GM21528 (cell line): Measurements from ENCODE around the gene MAZ.

Source experiments
- ATAC-seq: cut with Tn5 transposase; IDR thresholded peaks from one replicate; pipeline ENCODE4 v1.9.1; 2021; ENCODE audit warnings: mild to moderate bottlenecking, moderate library complexity; ENCODE audit not compliant: unreplicated experiment, low FRiP score

The MAZ gene

DNA sequence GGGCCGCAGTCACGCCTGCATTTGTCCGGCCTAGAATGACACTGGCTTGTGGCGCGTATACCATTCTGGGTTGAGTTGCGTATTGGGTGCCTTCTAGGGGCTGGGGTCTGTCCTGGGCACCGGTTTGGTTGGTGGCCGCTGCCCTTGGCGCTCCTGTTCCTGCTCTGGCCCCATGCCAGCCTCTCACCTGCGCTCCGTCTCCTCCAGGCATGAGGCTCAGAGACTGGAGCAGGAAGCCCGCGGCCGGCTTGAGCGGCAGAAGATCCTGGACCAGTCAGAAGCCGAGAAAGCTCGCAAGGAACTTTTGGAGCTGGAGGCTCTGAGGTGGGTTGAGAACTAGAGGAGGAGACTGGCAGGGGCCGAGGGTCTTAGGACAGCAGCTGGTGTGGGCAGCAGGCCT, 39.3 kb downstream of the MAZ start:
- ATAC-seq: no peak

DNA sequence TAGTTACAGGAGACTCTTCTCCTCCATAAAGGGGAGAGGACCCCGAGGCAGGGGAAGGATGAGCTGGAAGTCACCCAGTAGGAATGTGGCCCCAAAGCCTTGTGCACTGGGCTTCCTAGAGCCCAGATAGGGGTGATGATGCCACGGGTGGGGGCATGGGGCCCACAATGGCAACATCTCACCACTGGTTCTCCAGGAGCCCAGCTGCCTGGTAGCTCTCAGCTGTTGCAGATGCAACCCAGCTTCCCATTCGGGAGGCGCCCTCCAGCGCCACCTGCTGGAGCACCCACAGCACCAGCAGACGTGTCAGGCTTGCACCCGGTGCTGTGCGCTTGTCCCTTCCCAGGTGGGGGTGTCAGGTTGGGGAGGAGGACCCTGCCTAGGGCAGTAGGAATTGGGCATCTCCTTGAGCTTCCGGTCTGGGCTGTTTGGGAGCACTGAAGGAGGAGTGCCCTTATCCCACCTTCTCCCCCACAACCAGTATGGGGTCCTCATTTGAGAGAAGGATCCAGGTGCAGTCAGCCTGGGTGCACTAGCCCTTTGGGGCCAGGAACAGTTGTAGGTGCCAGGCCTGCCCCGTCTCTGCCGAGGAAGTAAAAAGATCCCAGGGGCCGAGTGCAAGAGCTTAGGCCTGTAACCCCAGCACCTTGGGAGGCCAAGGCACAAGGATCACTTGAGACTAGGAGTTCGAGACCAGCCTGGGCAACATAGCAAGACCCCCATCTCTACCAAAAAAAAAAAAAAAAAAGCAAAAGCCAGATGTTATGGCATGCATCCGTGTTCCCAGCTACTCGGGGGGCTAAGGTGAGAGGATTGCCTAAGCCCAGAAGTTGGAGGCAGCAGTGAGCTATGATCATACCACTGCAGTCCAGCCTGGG, 42.3 kb downstream of the MAZ start:
- ATAC-seq: no peak

DNA sequence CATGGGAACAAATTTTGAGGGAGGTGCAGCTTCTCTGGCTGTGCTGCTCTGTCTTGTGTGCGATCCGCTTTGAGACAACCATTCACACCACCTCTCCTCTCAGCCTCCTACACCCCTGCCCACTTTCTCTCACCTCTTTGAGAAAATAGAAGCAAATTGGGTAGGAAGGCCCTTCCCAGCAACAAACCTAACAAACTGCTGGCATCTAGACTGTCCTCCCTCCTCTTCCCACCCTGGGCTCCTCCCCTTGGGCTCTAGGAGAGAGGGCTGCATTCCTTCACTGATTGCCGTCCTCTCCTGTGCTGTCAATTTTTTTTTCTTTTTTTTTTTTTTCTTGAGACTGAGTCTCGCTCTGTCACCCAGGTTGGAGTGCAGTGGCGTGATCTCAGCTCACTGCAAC, 43.2 kb downstream of the MAZ start:
- ATAC-seq: no peak

DNA sequence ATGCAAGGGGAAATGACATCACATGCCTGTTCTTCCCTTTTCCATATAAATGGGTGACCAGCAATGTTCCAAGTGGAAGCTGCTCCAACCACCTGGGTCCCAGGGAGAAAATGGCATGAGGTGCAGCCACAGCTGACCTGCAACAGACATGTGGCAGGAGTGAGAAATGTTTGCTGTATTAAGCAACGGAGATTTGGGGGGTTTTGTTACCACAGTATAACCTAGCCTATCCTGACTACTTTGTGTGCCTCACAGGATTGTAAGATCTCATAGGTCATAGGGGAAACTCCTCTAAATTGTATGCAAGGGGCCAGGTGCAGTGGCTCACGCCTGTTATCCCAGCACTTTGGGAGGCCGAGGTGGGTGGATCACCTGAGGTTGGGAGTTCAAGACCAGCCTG, 44.7 kb downstream of the MAZ start:
- no peak for ATAC-seq

DNA sequence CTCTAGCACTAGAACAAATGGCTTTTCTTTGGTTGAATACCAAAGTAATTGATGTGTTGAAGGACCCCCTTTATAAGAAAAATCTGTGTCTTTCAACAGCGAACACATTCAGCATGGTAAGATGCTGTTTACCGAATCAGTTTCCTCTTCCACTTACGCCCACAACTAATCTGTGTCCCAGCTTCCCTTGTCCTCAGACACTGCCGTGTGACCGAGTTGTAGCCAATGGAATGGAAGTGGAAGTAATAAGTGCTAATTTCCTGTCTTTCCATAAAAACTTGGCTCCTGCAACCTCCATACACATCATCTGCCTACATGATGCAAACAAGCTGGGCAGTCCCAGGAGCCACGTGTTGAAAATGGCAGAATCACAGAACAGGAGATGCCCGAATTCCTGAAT, 46.3 kb downstream of the MAZ start:
- no peak for ATAC-seq

DNA sequence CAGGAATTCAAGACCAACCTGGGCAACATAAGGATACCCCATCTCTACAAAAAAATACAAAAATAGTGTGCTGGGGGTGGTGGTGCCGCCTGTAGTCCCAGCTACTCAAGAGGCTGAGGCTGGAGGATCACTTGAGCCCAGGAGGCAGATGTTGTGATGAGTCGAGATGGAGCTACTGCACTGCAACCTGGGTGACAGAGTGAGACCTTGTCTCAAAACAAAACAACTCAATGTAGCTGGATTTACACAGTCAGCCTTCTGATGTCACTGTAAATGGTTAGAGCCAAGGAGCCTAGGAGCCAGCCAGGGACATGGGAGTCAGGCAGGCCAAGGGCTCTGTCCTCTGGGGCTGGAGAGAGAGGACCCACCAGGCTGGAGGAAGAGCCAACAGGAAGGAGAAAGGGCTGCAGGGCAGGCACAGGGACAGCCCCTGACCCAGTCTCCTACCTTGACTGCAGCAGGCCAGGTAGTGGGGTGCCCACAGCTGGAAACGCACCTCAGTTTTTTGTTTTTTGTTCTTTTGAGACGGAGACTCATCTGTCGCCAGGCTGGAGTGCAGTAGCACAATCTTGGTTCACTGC, 48.3 kb downstream of the MAZ start:
- ATAC-seq: no peak

DNA sequence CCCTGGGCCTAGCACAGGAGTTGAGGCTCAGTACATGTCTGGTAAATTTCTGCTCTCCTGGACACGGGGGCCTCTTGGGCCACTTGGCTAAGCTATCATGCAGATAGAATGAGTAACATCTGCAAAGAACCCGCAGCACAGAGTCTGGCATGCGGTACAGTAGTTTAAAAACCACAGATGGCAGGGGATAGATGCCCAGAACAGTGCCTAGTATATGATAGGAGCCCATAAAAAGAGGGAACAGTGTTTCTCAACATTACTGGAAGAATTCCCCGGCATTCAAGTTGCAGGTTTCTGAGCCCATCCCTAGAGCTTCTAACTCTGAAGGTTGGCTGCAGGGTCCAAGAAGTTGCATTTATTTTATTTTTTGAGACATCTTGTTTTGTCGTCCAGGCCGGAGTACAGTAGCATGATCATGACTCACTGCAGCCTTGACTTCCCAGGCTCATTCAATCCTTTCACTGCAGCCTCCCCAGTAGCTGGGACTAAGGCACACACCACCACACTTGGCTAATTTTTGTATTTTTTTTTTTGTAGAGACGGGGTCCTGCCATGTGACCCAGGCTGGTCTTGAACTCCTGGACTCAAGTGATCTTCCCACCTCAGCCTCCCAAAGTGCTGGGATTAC, 50.9 kb downstream of the MAZ start:
- no peak for ATAC-seq

DNA sequence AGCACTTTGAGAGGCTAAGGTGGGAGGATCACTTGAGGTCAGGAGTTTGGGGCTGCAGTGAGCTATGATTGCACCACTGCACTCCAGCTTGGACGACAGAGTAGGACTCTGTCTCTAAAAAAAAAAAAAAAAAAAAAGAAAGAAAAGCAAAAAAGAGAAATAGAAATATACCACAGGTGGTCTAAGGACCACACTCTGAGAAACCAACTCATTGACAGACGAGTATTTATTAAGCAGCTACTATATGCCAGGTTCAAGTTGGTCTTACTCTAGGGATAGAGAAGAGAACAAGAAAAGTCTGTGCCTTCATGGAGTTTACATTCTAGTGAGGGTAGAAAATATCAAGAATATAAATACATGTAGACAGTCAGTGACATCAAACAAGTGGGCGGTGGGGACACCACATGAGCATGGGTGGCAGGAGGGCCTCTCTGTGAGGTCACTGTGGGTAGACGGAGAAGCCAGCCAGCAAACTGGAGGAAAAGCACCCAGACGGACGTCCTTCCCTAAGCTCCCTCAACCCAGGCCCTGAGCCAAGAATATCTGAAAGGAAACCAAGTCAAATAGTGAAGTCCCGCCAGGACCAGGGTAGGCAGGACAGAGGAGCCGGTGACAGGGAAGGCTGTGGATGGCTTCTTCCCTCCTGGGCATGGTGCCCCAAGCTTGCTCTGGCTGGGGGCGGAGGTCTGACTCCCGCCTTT, 52.0 kb downstream of the MAZ start:
- no peak for ATAC-seq

DNA sequence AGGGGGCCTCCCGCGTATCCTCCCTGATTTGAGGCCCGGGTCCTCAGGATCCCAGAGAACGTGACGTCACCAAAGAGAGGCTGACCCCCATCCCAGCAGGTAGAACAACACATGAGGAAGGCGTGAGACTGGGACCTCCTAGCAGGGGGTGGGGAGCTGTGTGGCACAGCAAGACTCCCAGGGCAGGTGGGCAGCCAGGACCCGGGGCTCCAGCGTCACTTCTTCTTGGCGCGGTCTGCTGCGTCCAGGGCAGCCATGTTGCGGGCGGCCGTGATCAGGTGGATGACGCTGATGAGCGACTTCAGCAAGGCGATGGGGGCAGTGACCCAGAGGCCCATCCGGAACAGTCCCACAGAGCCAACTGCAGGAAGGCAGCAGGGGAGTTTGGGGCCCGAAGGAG, 52.6 kb downstream of the MAZ start:
- ATAC-seq: no peak

DNA sequence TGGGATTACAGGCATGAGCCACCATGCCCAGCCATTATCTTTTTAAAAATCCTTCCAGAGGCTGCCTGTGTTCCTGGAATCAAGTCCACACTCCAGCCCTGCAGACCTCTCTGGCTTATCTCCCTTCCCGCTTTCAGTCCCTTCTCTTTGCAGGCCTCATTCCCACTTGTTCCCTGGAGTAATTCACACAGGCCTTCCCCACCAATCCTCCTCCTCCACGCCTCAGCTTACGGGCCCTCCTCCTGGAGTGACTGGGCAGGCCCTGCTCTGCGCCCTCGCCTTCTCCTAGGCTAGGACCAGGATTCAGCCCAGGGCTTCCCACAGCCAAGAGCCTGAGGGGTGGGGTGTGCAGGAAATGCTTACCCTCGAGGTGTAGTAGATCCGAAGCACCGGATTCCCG, 53.9 kb downstream of the MAZ start:
- no peak for ATAC-seq
